Fibroblast of skin of right quadriceps (primary cell): ENCODE measurements around the gene SSBP2.
A peak's percentile ranks its signal among the peaks of the same experiment; 100 is the strongest.
"Not testable (repeated sequence)": the region's sequence is repeated elsewhere in the genome, so short reads cannot be mapped to it uniquely, and the experiment has no call there.

Experiments
- DNase-seq: peaks from one replicate; pipeline ENCODE4 v3.0.0-alpha.2; 2013

SSBP2 gene

GRCh38 chr5:81650987-81651386, 99.9 kb downstream of the SSBP2 start:
- DNase-seq = no peak

GRCh38 chr5:81646469-81646995, 104.4 kb downstream of the SSBP2 start:
- no peak for DNase-seq

DNA sequence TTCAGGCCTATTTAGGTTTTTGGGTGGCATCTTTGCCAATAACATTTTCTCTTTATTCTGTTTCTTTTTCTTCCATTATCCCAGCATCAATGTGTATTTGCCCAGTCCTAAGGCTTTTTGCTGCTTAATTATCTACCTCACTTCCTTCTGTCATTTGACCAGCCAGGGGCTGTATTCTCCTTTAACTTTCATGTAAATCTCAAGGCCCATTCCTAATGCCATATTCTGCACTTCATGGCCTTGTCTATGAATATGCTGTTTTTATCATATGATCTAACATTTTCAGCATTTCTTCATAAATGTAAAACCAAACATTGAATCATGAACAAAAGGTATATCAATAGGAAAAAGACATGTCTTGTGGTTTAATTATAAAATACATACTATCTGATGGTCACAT, 108.7 kb downstream of the SSBP2 start:
- no peak for DNase-seq

GRCh38 chr5:81639556-81639955, 111.3 kb downstream of the SSBP2 start:
- peak; percentile 29 for DNase-seq

- peak; percentile 28 for DNase-seq
These were observed 112.4 kb downstream of the SSBP2 start for GRCh38 chr5:81638471-81638870.

- DNase-seq = no peak
These were observed 117.0 kb downstream of the SSBP2 start for GRCh38 chr5:81633891-81634290.

GRCh38 chr5:81633471-81633870, 117.4 kb downstream of the SSBP2 start:
- DNase-seq = no peak

GRCh38 chr5:81632679-81633078, 118.2 kb downstream of the SSBP2 start:
- DNase-seq = no peak

DNA sequence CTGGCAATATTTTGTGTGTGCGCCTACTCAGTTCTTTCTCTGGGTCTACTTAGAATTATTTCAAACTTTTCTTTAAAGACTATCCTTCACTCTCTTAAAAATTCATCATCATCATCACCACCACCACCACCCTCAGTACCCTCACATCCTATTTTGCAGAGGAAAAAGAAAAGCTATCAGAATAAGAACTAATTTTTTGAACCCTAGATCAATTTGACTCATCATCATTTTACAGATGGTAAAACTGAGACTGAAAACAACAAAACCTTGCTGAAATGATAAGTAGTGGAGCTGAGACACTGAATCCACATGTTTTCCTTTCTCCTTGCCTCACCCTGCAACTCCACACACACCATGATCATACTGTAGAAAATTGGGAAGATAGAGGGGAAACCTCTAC, 119.3 kb downstream of the SSBP2 start:
- no peak for DNase-seq

GRCh38 chr5:81631124-81631523, 119.8 kb downstream of the SSBP2 start:
- no peak for DNase-seq

GRCh38 chr5:81630684-81631083, 120.2 kb downstream of the SSBP2 start:
- no peak for DNase-seq

GRCh38 chr5:81629986-81630385, 120.9 kb downstream of the SSBP2 start:
- no peak for DNase-seq

GRCh38 chr5:81628061-81628460, 122.8 kb downstream of the SSBP2 start:
- not testable (repeated sequence) for DNase-seq

DNA sequence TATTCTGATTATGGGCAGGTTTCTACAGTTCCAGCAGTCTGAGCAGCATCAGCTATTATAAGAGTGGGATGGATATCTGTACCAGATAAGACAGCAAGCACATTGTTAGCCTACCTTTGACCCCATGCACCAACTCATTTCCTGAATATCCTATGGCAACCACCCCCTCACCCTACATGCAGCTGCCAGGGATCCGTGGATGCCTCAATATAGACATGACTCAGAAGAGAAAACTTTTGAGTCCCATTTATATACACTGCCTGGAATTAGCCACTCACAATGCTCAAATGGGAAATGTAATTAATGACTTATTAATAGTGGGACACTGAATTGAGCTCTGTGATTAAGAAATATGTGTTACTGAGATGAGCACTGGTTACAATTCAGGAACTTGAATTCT, 124.4 kb downstream of the SSBP2 start:
- peak; percentile 87 for DNase-seq

DNA sequence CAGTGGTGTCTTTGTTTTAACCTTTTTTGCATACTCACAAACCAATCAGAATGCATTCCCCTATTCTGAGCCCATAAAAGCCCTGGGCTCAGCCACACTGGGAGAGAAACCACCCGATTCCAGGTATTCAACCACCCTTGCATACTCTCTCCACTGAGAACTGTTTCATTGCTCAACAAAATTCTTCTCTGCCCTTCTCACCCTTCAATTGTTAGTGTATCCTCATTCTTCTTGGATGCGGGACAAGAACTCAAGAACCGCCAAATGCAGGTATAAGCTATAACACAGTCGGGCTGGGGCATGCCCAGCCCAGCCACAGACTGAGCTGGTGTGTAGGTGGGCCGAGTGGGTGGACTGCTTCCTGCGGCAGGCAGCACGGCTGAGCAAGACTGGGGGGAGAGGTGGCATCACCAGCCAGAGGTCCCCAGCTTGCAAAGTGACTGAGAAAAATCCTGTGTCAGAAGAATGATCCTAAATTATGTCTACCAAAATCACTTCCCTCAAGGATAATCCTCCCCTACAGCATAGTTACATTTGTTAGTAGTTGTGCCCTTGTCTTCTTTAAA, 141.0 kb downstream of the SSBP2 start:
- no peak for DNase-seq

GRCh38 chr5:81608976-81609375, 141.9 kb downstream of the SSBP2 start:
- no peak for DNase-seq

DNA sequence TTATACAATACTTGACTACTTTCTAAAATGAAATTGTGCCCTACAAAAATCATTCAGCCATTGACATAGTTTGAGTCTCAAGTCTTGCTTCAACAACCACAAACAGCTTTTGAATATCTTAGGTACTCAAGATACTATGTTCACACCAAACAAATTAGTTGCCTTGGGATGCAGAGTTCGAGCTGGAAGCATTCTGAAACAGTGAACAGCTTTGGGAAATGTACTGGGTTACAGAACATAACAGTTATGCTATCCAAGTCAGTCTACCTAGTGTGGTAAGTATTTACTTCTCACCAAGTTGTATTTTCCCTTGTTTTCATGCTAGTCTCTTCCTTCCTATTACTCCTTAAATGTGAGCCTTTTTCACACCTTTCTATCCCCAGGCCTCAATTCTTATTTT, 143.2 kb downstream of the SSBP2 start:
- no peak for DNase-seq

DNA sequence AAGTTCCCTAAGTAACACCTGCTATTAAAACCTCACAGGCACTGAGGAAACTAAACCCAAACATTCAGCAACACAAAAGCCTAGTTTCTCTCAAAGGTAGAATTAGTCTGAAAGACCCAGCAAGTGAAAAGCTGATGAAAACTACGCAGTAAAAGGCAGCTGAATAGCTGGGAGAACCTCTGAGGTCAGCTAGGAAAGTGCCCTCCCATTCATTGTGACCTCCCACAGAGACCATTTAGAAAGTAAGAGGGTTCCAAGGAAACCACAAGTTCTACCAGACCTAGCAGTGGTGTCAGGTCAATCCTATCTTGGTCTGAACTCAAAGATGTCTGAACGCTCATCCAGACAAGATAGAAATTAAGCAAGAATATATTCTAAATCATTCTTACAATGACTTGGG, 144.7 kb downstream of the SSBP2 start:
- no peak for DNase-seq

- DNase-seq = no peak
These were observed 145.6 kb downstream of the SSBP2 start for GRCh38 chr5:81605299-81605698.

- DNase-seq = no peak
These were observed 146.7 kb downstream of the SSBP2 start for GRCh38 chr5:81604193-81604592.

GRCh38 chr5:81601919-81602318, 149.0 kb downstream of the SSBP2 start:
- DNase-seq = peak; percentile 4

- DNase-seq = not testable (repeated sequence)
These were observed 158.8 kb downstream of the SSBP2 start for GRCh38 chr5:81592085-81592484.

DNA sequence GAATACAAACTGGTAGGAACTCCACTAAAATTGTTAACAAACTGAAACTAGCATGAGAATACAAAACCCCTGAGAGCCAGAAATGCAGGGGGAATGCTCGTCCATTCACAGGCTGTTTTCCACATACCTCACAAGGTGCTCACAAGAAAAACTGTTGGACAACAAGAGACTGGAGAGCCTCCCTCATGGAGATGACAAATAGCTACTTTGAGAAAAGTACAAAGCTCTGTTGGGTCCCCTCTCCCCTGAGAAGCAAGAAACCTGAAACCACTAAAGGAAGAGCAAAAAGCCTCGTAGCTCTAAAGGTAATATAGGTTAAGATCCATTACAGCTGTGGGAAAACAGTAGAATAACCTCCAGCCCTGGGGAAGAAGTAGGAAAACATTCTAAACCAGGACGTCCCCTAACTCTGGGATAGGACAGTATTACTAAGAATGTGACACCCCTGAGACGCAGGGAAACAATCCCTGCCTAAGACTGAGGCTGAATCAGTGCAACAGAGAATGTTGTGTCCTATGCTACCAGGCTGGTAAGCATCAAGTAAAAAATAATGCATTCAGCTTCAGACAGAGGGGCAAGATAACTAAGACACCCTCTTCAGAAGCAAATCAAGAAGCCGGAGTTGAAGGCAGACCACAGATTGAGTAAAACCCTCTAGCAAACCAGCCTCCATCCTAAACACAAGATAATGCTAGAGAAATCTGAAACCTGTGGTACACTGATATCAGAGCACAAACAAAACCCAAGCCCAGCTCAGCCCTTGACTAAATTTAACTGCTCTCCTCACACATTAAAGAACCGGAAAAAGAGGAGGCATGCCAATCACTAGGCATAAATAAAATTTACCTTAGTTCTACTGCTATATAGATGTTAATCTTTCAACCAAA, 160.2 kb downstream of the SSBP2 start:
- no peak for DNase-seq

- DNase-seq = peak; percentile 22
These were observed 171.5 kb downstream of the SSBP2 start for GRCh38 chr5:81579262-81579924.
